Endothelial cell of umbilical vein (primary cell): Measurements from ENCODE around the gene DUSP8. TPM values are rescaled to one million over a fixed set of nuclear protein-coding genes. Genes with fewer than 3 reads are reported as not detected.

Experiments
- BruUV-seq: library from RNA; stranded (reverse); fragments of 400-500 nt; replicated peaks from 2 replicates; lab custom pipeline; 2021; lab: Mats Ljungman, UMichigan
- CTCF ChIA-PET: fragments of 300-600, 350-600 bp; sonication (Branson Sonifier 250); formaldehyde crosslinking; loops from one replicate; lab custom pipeline; 2021; ENCODE audit warnings: antibody characterized with exemption, inconsistent platforms; lab: Charles Lee
- POLR2A ChIA-PET: fragments of 300-600, 350-600 bp; sonication (Branson Sonifier 250); formaldehyde crosslinking; loops from one replicate; lab custom pipeline; 2021; ENCODE audit warnings: antibody characterized with exemption, inconsistent platforms; lab: Charles Lee
- DNase-seq: peaks from one replicate; pipeline ENCODE4 v3.0.0-alpha.2; 2011; ENCODE audit warnings: low read depth, low spot score
- FAIRE-seq: peaks from 2 replicates; lab custom pipeline; 2011; peaks lifted over from hg19 to GRCh38; lab: Jason Lieb, UNC
- H2AFZ ChIP-seq: 2 replicates; pipeline ENCODE4 v1.6.0; 2012; ENCODE audit warnings: low read depth, low read length, control low read depth, inconsistent platforms
- H3K27ac ChIP-seq: 2 replicates; pipeline ENCODE4 v1.5.1; 2011; ENCODE audit warnings: low read depth, mild to moderate bottlenecking, control low read depth, low read length, moderate library complexity; ENCODE audit not compliant: insufficient read depth
- H3K27me3 ChIP-seq, 2 experiments: 2 replicates each; pipeline versions ENCODE4 v1.6.0 to v1.6.1; 2011; ENCODE audit warnings: low read length in 2 of 2, mixed read lengths in 1 of 2; ENCODE audit not compliant: control insufficient read depth in 2 of 2, insufficient read depth in 2 of 2
- H3K36me3 ChIP-seq, 2 experiments: 2 replicates in 1 of 2; 3 replicates in 1 of 2; pipeline ENCODE4 v1.5.1; 2011; ENCODE audit warnings: low read length in 2 of 2, mild to moderate bottlenecking in 1 of 2, moderate library complexity in 1 of 2; ENCODE audit not compliant: control insufficient read depth in 2 of 2, insufficient read depth in 2 of 2; ENCODE audit errors: extremely low read depth in 1 of 2
- H3K4me1 ChIP-seq: 3 replicates; pipeline ENCODE4 v1.5.1; 2011; ENCODE audit warnings: mild to moderate bottlenecking, low read length; ENCODE audit not compliant: control insufficient read depth, insufficient read depth; ENCODE audit errors: extremely low read depth
- H3K4me2 ChIP-seq: 2 replicates; pipeline ENCODE4 v1.6.1; 2011; ENCODE audit warnings: low read length, control low read depth, mixed read lengths; ENCODE audit not compliant: insufficient read depth
- H3K4me3 ChIP-seq, 3 experiments: fragments of 200-600 bp in 1 of 3; sonication (generic), shearing (Covaris generic) in 1 of 3; replicated peaks in 1 of 3; 2 replicates each; pipeline ENCODE4 v1.5.1; 2011 to 2016; ENCODE audit warnings: control low read depth in 3 of 3, low read length in 3 of 3, mild to moderate bottlenecking in 2 of 3, inconsistent platforms in 1 of 3, low read depth in 1 of 3, moderate library complexity in 1 of 3; ENCODE audit not compliant: insufficient read depth in 1 of 3
- H3K79me2 ChIP-seq: 2 replicates; pipeline ENCODE4 v1.6.0; 2012; ENCODE audit warnings: low read length, inconsistent platforms; ENCODE audit not compliant: control insufficient read depth, insufficient read depth
- H3K9ac ChIP-seq: replicated peaks from 2 replicates; pipeline ENCODE3; 2011; ENCODE audit warnings: low read length, control low read depth; ENCODE audit not compliant: insufficient read depth; ENCODE audit errors: extremely low read depth
- H3K9me1 ChIP-seq: replicated peaks from 3 replicates; pipeline ENCODE4 v1.6.0; 2011; ENCODE audit warnings: mild to moderate bottlenecking, low read length; ENCODE audit not compliant: control insufficient read depth, insufficient read depth; ENCODE audit errors: extremely low read depth
- H3K9me3 ChIP-seq: replicated peaks from 2 replicates; pipeline ENCODE4 v1.5.1; 2012; ENCODE audit warnings: low read length, inconsistent platforms; ENCODE audit not compliant: control insufficient read depth, insufficient read depth
- H4K20me1 ChIP-seq: replicated peaks from 2 replicates; pipeline ENCODE3; 2011; ENCODE audit warnings: mild to moderate bottlenecking, low read length; ENCODE audit not compliant: control insufficient read depth, insufficient read depth; ENCODE audit errors: extremely low read depth
- EZH2 ChIP-seq: IDR thresholded peaks from 2 replicates; pipeline ENCODE4 v1.6.1; 2012; ENCODE audit warnings: borderline replicate concordance, low read depth, mild to moderate bottlenecking, moderate library complexity, low read length, inconsistent platforms; ENCODE audit not compliant: severe bottlenecking
- FOS ChIP-seq: IDR thresholded peaks from 2 replicates; pipeline ENCODE4 v1.6.1; 2011; ENCODE audit warnings: mild to moderate bottlenecking, low read length, moderate library complexity, borderline replicate concordance; ENCODE audit not compliant: insufficient read depth
- GATA2 ChIP-seq: IDR thresholded peaks from 2 replicates; pipeline ENCODE4 v1.7.0; 2011; ENCODE audit warnings: low read depth, mild to moderate bottlenecking, moderate library complexity, mixed read lengths, low read length; ENCODE audit not compliant: insufficient read length, insufficient read depth
- JUN ChIP-seq: IDR thresholded peaks from 2 replicates; pipeline ENCODE4 v1.6.1; 2011; ENCODE audit warnings: borderline replicate concordance, low read depth; ENCODE audit not compliant: insufficient read length, insufficient read depth
- MYC ChIP-seq: IDR thresholded peaks from one replicate; pipeline ENCODE4 v1.6.1; 2011; ENCODE audit warnings: mild to moderate bottlenecking, low read depth, low read length
- POLR2A ChIP-seq: IDR thresholded peaks from 2 replicates; pipeline ENCODE4 v1.6.1; 2012; ENCODE audit warnings: low read depth, mild to moderate bottlenecking, control low read depth, low read length
- POLR2AphosphoS5 ChIP-seq: IDR thresholded peaks from 2 replicates; pipeline ENCODE4 v1.6.1; 2012; ENCODE audit warnings: low read depth, mild to moderate bottlenecking, control low read depth, low read length, moderate library complexity; ENCODE audit not compliant: insufficient read depth
- dilution Hi-C: fragments of 300-500 bp; cut with MboI; formaldehyde crosslinking; loops from one replicate; pipeline ENCODE4 v1.15.0; 2019; ENCODE audit warnings: low sequenced_read_pairs; ENCODE audit not compliant: extremely low pct_ligation_motif_present
- intact Hi-C: fragments of 100-400 bp; cut with micrococcal nuclease; formaldehyde crosslinking; loops from one replicate; pipeline ENCODE4 v1.10.0; 2022
- polyA plus RNA-seq, 4 experiments: library from polyadenylated mRNA; depleted of rRNA in 3 of 4; stranded (reverse) in 3 of 4; unstranded in 1 of 4; fragments of >200 nt; gene quantifications; 2 replicates each; pipeline versions ENCODE4 v1.2.1 to v1.2.3, GENCODE V29; 2011 to 2012; ENCODE audit warnings: missing spikeins in 1 of 4
- total RNA-seq: library from RNA; stranded (reverse); gene quantifications from 2 replicates; pipeline ENCODE4 v1.2.3, GENCODE V29; 2021
- TF ChIP-seq, protein P1 (sequence below), 2 donors: IDR thresholded peaks; 1 replicate in 1 of 2; 2 replicates in 1 of 2; pipeline ENCODE4 v1.5.1; 2011; ENCODE audit warnings: low read length in 2 of 2, mild to moderate bottlenecking in 2 of 2, moderate library complexity in 2 of 2, control low read depth in 1 of 2, inconsistent platforms in 1 of 2, low read depth in 1 of 2; ENCODE audit not compliant: insufficient read depth in 1 of 2; ENCODE audit errors: extremely low read depth in 1 of 2
- TF ChIP-seq, protein P2 (sequence below): IDR thresholded peaks from 2 replicates; pipeline ENCODE4 v1.6.1; 2011; ENCODE audit not compliant: insufficient read depth, insufficient read length

DUSP8 gene
- total and polyA plus RNA-seq, 2 donors (not counting 3 experiments of a cell fraction or from before 2014, with no cell fraction given), result 4.6 to 5.9 TPM

GRCh38 chr11:1604181-1604580 lies 32.1 kb upstream of the DUSP8 start:
- H3K4me3 ChIP-seq, result no peak overlapping the region
- no peaks in the 10 kb centered on the region for H3K4me1 ChIP-seq
- no peaks in the 10 kb centered on the region for H3K9me1 ChIP-seq
- no peaks in the 10 kb centered on the region for H4K20me1 ChIP-seq
- ChIA-PET CTCF (no interaction called here), POLR2A (no interaction called here)
- dilution Hi-C loops (no loop called here), intact Hi-C loops (no loop called here)
- H3K79me2 ChIP-seq, result no peaks in the 10 kb centered on the region
- no peaks in the 10 kb centered on the region for H3K36me3 ChIP-seq
- no peak overlapping the region for H3K9ac ChIP-seq
- H3K9me3 ChIP-seq, result no peaks in the 10 kb centered on the region
- TF ChIP-seq FOS (no peak), JUN (no peak), POLR2AphosphoS5 (no peak), MYC (no peak), GATA2 (no peak), POLR2A (no peak), EZH2 (no peak)
- TF ChIP-seq, protein P1, sequence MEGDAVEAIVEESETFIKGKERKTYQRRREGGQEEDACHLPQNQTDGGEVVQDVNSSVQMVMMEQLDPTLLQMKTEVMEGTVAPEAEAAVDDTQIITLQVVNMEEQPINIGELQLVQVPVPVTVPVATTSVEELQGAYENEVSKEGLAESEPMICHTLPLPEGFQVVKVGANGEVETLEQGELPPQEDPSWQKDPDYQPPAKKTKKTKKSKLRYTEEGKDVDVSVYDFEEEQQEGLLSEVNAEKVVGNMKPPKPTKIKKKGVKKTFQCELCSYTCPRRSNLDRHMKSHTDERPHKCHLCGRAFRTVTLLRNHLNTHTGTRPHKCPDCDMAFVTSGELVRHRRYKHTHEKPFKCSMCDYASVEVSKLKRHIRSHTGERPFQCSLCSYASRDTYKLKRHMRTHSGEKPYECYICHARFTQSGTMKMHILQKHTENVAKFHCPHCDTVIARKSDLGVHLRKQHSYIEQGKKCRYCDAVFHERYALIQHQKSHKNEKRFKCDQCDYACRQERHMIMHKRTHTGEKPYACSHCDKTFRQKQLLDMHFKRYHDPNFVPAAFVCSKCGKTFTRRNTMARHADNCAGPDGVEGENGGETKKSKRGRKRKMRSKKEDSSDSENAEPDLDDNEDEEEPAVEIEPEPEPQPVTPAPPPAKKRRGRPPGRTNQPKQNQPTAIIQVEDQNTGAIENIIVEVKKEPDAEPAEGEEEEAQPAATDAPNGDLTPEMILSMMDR (IDR thresholded peaks at IDR 0.05; ENCODE audit: extremely low read depth in 1 of 2, insufficient read depth in 1 of 2, low read depth in 1 of 2, low read length in 2 of 2), result no peak
- TF ChIP-seq, protein P2, sequence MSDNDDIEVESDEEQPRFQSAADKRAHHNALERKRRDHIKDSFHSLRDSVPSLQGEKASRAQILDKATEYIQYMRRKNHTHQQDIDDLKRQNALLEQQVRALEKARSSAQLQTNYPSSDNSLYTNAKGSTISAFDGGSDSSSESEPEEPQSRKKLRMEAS, result no peak
- no peak for DNase-seq
- no peak overlapping the region for H2AFZ ChIP-seq
- H3K4me2 ChIP-seq, result no peak overlapping the region
- no TSS peak for BruUV-seq
- no peak for FAIRE-seq
- H3K27ac ChIP-seq, result no peak overlapping the region
- H3K27me3 ChIP-seq, result peaks cover 0 to 2% of the 10 kb centered on the region in 2 experiments
